Spleen (tissue), 7 donors: ENCODE measurements around the gene MT1H.

Experiments used
- POLR2A ChIP-seq, 3 donors: fragments of 450-650 bp; IDR thresholded peaks; one replicate each; pipeline ENCODE4 v1.5.1; 2017; ENCODE audit warnings: antibody characterized with exemption in 3 of 3, mild to moderate bottlenecking in 1 of 3
- TF ChIP-seq, protein P1 (sequence below), 11 experiments: fragments of 200-600 bp in 7 of 11; fragments of 450-650 bp in 4 of 11; sonication (generic) in 4 of 11; IDR thresholded peaks in 8 of 11; conservative IDR thresholded peaks in 3 of 11; 1 replicate in 7 of 11; 2 replicates in 4 of 11; pipeline versions ENCODE4 v1.4.0 to v1.8.0; 2016 to 2021; ENCODE audit warnings: antibody characterized with exemption in 11 of 11, inconsistent platforms in 4 of 11, mild to moderate bottlenecking in 1 of 11
- donor health status: DM: no; HTN: no; CAD: no; lungs with moderate emphysema.
- donor health status: DM: no; HTN: no; CAD: no.
- donor health status: DM: no; HTN: no; CAD: no.

DNA sequence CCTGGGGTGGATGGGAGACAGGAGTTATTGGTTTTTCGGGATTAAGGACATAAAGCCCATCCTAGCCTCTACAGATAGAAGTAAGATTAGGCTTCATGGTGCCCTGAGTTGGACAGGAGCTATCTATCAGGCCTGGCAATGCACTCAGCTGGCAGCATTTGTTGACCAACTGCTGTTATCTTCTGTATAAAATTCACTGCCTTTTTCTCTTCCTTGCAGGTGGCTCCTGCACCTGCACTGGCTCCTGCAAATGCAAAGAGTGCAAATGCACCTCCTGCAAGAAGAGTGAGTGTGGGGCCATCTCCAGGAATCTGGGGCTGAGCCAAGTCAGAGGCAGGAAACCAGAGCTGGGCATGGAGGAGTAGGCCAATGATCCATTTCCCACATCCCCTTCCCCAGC, 30.6 kb upstream of the MT1H start:
- TF ChIP-seq, protein P1, sequence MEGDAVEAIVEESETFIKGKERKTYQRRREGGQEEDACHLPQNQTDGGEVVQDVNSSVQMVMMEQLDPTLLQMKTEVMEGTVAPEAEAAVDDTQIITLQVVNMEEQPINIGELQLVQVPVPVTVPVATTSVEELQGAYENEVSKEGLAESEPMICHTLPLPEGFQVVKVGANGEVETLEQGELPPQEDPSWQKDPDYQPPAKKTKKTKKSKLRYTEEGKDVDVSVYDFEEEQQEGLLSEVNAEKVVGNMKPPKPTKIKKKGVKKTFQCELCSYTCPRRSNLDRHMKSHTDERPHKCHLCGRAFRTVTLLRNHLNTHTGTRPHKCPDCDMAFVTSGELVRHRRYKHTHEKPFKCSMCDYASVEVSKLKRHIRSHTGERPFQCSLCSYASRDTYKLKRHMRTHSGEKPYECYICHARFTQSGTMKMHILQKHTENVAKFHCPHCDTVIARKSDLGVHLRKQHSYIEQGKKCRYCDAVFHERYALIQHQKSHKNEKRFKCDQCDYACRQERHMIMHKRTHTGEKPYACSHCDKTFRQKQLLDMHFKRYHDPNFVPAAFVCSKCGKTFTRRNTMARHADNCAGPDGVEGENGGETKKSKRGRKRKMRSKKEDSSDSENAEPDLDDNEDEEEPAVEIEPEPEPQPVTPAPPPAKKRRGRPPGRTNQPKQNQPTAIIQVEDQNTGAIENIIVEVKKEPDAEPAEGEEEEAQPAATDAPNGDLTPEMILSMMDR (IDR thresholded peaks at IDR 0.05 in 8 of 11, conservative IDR thresholded peaks at IDR 0.05 in 3 of 11): no peak
- TF ChIP-seq POLR2A (IDR thresholded peaks at IDR 0.05): no peak
